GM12878 (cell line): Measurements from ENCODE around the gene HOMER2. TPM values are rescaled to one million over a fixed set of nuclear protein-coding genes. Genes with fewer than 3 reads are reported as not detected.

Source experiments
- ATAC-seq: fragments of 200-7000 bp; cut with Tn5 transposase; 3 replicates; pipeline ENCODE4 v1.9.1; 2020; ENCODE audit warnings: mild to moderate bottlenecking, moderate library complexity
- BruUV-seq: library from RNA; stranded (reverse); fragments of 400-500 nt; replicated peaks from 2 replicates; lab custom pipeline; 2021; lab: Mats Ljungman, UMichigan
- CTCF ChIA-PET: fragments of 300-600 bp; sonication (Branson Sonifier 250); formaldehyde crosslinking; extraction: SDS; loops from one replicate; lab custom pipeline; 2021; ENCODE audit warnings: inconsistent platforms; lab: Yijun Ruan, JAX
- POLR2A ChIA-PET: fragments of 350-600 bp; formaldehyde crosslinking; extraction: SDS; loops from one replicate; lab custom pipeline; 2021; ENCODE audit warnings: inconsistent platforms; lab: Charles Lee
- RAD21 ChIA-PET: fragments of 300-600 bp; sonication (Branson Sonifier 250); formaldehyde crosslinking; loops from one replicate; lab custom pipeline; 2023; ENCODE audit warnings: antibody characterized with exemption; ENCODE audit not compliant: unreplicated experiment; lab: Charles Lee
- SMC1A ChIA-PET: fragments of 300-600 bp; sonication (Branson Sonifier 250); formaldehyde crosslinking; loops from one replicate; lab custom pipeline; 2023; ENCODE audit not compliant: unreplicated experiment, uncharacterized antibody; lab: Charles Lee
- DNase-seq: peaks from one replicate; pipeline ENCODE4 v3.0.0-alpha.2; 2011; ENCODE audit warnings: low read depth, low spot score
- FAIRE-seq: peaks from 3 replicates; lab custom pipeline; 2011; peaks lifted over from hg19 to GRCh38; lab: Jason Lieb, UNC
- H2AFZ ChIP-seq: 2 replicates; pipeline ENCODE4 v1.6.0; 2011; ENCODE audit warnings: low read depth, low read length, control low read depth; ENCODE audit not compliant: control insufficient read depth
- H3K27ac ChIP-seq: 2 replicates; pipeline ENCODE4 v1.5.1; 2011; ENCODE audit warnings: control low read depth; ENCODE audit not compliant: control insufficient read depth, insufficient read depth
- H3K27me3 ChIP-seq, 2 experiments: replicated peaks in 1 of 2; 2 replicates each; pipeline versions ENCODE4 v1.6.0 to v1.6.1; 2011; ENCODE audit warnings: low read length in 1 of 2; ENCODE audit not compliant: control insufficient read depth in 2 of 2, insufficient read depth in 2 of 2
- H3K36me3 ChIP-seq, 2 experiments: 2 replicates each; pipeline ENCODE4 v1.5.1; 2011; ENCODE audit warnings: low read length in 1 of 2; ENCODE audit not compliant: control insufficient read depth in 2 of 2, insufficient read depth in 2 of 2
- H3K4me1 ChIP-seq: 2 replicates; pipeline ENCODE4 v1.6.1; 2011; ENCODE audit warnings: mild to moderate bottlenecking, low read length, moderate library complexity, mixed read lengths; ENCODE audit not compliant: control insufficient read depth, insufficient read depth
- H3K4me2 ChIP-seq: 2 replicates; pipeline ENCODE4 v1.6.0; 2011; ENCODE audit warnings: control low read depth; ENCODE audit not compliant: control insufficient read depth, insufficient read depth
- H3K4me3 ChIP-seq: fragments of 200-600 bp; sonication (generic); 2 replicates; pipeline ENCODE4 v1.5.1; 2016
- H3K79me2 ChIP-seq: 2 replicates; pipeline ENCODE4 v1.6.0; 2011; ENCODE audit warnings: low read length; ENCODE audit not compliant: control insufficient read depth, insufficient read depth
- H3K9ac ChIP-seq: 2 replicates; pipeline ENCODE4 v1.8.0; 2011; ENCODE audit warnings: low read length, control low read depth, mixed read lengths; ENCODE audit not compliant: control insufficient read depth, insufficient read depth
- H3K9me3 ChIP-seq: replicated peaks from 3 replicates; pipeline ENCODE4 v1.5.1; 2011; ENCODE audit warnings: mild to moderate bottlenecking, low read length; ENCODE audit not compliant: control insufficient read depth, insufficient read depth
- H4K20me1 ChIP-seq: 2 replicates; pipeline ENCODE4 v1.6.0; 2011; ENCODE audit not compliant: control insufficient read depth, insufficient read depth
- BHLHE40 ChIP-seq, 2 experiments: fragments of 450-650 bp in 1 of 2; IDR thresholded peaks; 2 replicates each; pipeline ENCODE4 v1.6.1; 2011 to 2017; ENCODE audit warnings: low read depth in 2 of 2, borderline replicate concordance in 1 of 2, improper control_type of control experiment in 1 of 2, low read length in 1 of 2, mild to moderate bottlenecking in 1 of 2
- CBX3 ChIP-seq: fragments of 200-600 bp; sonication (generic); IDR thresholded peaks from 2 replicates; pipeline ENCODE4 v1.6.1; 2016; ENCODE audit warnings: low read depth, borderline replicate concordance
- CBX5 ChIP-seq: sonication (generic); IDR thresholded peaks from 2 replicates; pipeline ENCODE4 v1.6.1; 2016; ENCODE audit warnings: low read depth, moderate library complexity, mild to moderate bottlenecking, inconsistent platforms
- CHD4 ChIP-seq: fragments of 200-600 bp; sonication (generic); IDR thresholded peaks from 2 replicates; pipeline ENCODE4 v1.6.1; 2016; ENCODE audit warnings: mild to moderate bottlenecking
- ETV6 ChIP-seq, 2 experiments: fragments of 450-650 bp in 1 of 2; IDR thresholded peaks in 1 of 2; conservative IDR thresholded peaks in 1 of 2; 2 replicates each; pipeline ENCODE4 v1.6.1; 2014; ENCODE audit warnings: antibody characterized with exemption in 1 of 2, borderline replicate concordance in 1 of 2, low read depth in 1 of 2, mild to moderate bottlenecking in 1 of 2, moderate library complexity in 1 of 2
- IKZF1 ChIP-seq: fragments of 450-650 bp; conservative IDR thresholded peaks from 2 replicates; pipeline ENCODE4 v1.6.1; 2017; ENCODE audit warnings: antibody characterized with exemption, mild to moderate bottlenecking
- JUNB ChIP-seq: IDR thresholded peaks from 2 replicates; pipeline ENCODE4 v1.6.1; 2016; ENCODE audit warnings: antibody characterized with exemption, mild to moderate bottlenecking
- NBN ChIP-seq: fragments of 450-650 bp; IDR thresholded peaks from 2 replicates; pipeline ENCODE4 v1.6.1; 2016
- NRF1 ChIP-seq: conservative IDR thresholded peaks from 2 replicates; pipeline ENCODE4 v1.6.1; 2011; ENCODE audit warnings: mild to moderate bottlenecking, low read depth, low read length, improper control_type of control experiment
- SIN3A ChIP-seq: IDR thresholded peaks from 2 replicates; pipeline ENCODE4 v1.6.1; 2012; ENCODE audit warnings: low read depth, low read length, improper control_type of control experiment
- SPI1 ChIP-seq: IDR thresholded peaks from 2 replicates; pipeline ENCODE4 v1.6.1; 2011; ENCODE audit warnings: low read depth, mild to moderate bottlenecking, low read length, moderate library complexity, borderline replicate concordance; ENCODE audit not compliant: insufficient read depth
- TCF3 ChIP-seq: IDR thresholded peaks from 2 replicates; pipeline ENCODE4 v1.6.1; 2012; ENCODE audit warnings: low read depth, mild to moderate bottlenecking, low read length, borderline replicate concordance; ENCODE audit not compliant: insufficient read depth
- WRNIP1 ChIP-seq: IDR thresholded peaks from 2 replicates; pipeline ENCODE4 v1.6.1; 2011; ENCODE audit warnings: low read depth, low read length, improper control_type of control experiment, borderline replicate concordance
- ZNF24 ChIP-seq: fragments of 450-650 bp; IDR thresholded peaks from 2 replicates; pipeline ENCODE4 v1.6.1; 2017; ENCODE audit warnings: antibody characterized with exemption, mild to moderate bottlenecking
- ZZZ3 ChIP-seq: IDR thresholded peaks from 2 replicates; pipeline ENCODE4 v1.6.1; 2011; ENCODE audit warnings: low read depth; ENCODE audit not compliant: control insufficient read depth, insufficient read length
- WGBS: methylation state at CpG from one replicate; pipeline ENCODE4 v1.1.6; 2016; ENCODE audit warnings: low lambda C conversion rate; ENCODE audit not compliant: insufficient replicate concordance, insufficient coverage; ENCODE audit errors: missing lambda C conversion rate; 5-methylcytosine and 5-hydroxymethylcytosine counted together
- in situ Hi-C: fragments of 300-500 bp; cut with MboI; formaldehyde crosslinking; loops from 9 replicates; pipeline ENCODE4 v1.14.3; 2018; ENCODE audit warnings: mixed read lengths
- intact Hi-C: fragments of 100-400 bp; cut with micrococcal nuclease; formaldehyde crosslinking; loops from one replicate; pipeline ENCODE4 v1.14.2; 2022; ENCODE audit not compliant: unreplicated experiment
- polyA plus RNA-seq, 11 experiments: library from polyadenylated mRNA; depleted of rRNA in 4 of 11; unstranded in 6 of 11; stranded (reverse) in 5 of 11; fragments of >200 nt; fragmentation: Nextera tagmentation in 4 of 11; fragmentation: Illumina TruSeq in 1 of 11; extraction: Ambion mirVana in 4 of 11; extraction: Trizol in 1 of 11; gene quantifications; 1 replicate in 1 of 11; 2 replicates in 10 of 11; pipeline versions ENCODE4 v1.2.1 to v1.2.3, GENCODE V29; 2011 to 2016; ENCODE audit warnings: inconsistent platforms in 2 of 11, missing spikeins in 2 of 11, low read depth in 1 of 11
- total RNA-seq, 4 experiments: library from RNA; depleted of rRNA in 3 of 4; stranded (reverse); fragments of >200 nt in 3 of 4; fragmentation: Illumina TruSeq in 1 of 4; extraction: Trizol in 1 of 4; gene quantifications; 2 replicates each; pipeline versions ENCODE4 v1.2.1 to v1.2.3, GENCODE V29; 2013 to 2021
- TF ChIP-seq, protein P1 (sequence below): fragments of 450-650 bp; IDR thresholded peaks from 2 replicates; pipeline ENCODE4 v1.6.1; 2018; ENCODE audit warnings: mild to moderate bottlenecking, low read depth, moderate library complexity; ENCODE audit not compliant: partially characterized antibody
- TF ChIP-seq, protein P2 (sequence below): fragments of 450-650 bp; IDR thresholded peaks from 2 replicates; pipeline ENCODE4 v1.6.1; 2017; ENCODE audit warnings: antibody characterized with exemption, mild to moderate bottlenecking, moderate library complexity

The HOMER2 gene
- total and polyA plus RNA-seq, 10 of the 15 experiments (the other 5 are each of a cell fraction or from before 2014, with no cell fraction given): 0.60 to 5.0 (median 1.8) TPM

DNA sequence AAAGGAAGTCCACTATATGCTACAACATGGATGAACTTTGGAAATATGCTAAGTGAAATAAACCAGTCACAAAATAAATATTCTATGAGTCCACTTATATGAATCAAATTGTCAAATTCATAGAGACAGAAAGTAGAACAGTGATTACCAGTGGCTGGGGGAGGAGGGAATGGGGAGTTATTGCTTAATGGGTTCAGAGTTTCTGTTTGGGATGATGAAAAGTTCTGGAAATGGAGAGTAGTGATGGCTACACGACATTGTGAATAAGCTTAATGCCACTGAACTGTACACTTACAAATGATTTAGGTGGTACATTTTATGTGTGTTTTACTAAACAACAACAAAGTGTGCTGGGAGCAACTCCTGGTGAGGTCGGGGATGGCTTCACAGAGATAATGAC is 38.1 kb downstream of the HOMER2 start:
- intact Hi-C loops (no loop called here), in situ Hi-C loops (no loop called here)

More for the DNA sequence above, 38.1 kb downstream of the HOMER2 start:
- POLR2A ChIA-PET: no interaction called here
- Histone ChIP-seq H2AFZ (no peak overlapping the region), H3K9ac (no peak overlapping the region), H4K20me1 (no peaks in the 10 kb centered on the region), H3K4me3 (no peak overlapping the region), H3K36me3 (no peaks in the 10 kb centered on the region), H3K27me3 (peaks cover 1 to 5% of the 10 kb centered on the region in 2 experiments), H3K79me2 (no peaks in the 10 kb centered on the region), H3K4me2 (no peak overlapping the region), H3K27ac (no peak overlapping the region), H3K9me3 (peaks cover under 1% of the 10 kb centered on the region; the same call in 1 of the 3 replicates), H3K4me1 (no peaks in the 10 kb centered on the region)
- WGBS: 23% methylated on average over 2 of the region's 2 CpGs
- ATAC-seq (no peak), DNase-seq (no peak), FAIRE-seq (no peak)
- CTCF ChIA-PET: no interaction called here
- SMC1A ChIA-PET: interaction anchor here (0.9 to 1.4 kb wide), 2 partner anchors 13 to 18 kb away, joined by 3 read pairs; no protein-coding TSS in a partner anchor
- no TSS peak for BruUV-seq
- RAD21 ChIA-PET: no interaction called here
- TF ChIP-seq JUNB: no peak
- TF ChIP-seq SIN3A: no peak
- TF ChIP-seq ZNF24: no peak
- no peak for TF ChIP-seq ZZZ3
- TF ChIP-seq BHLHE40 (IDR thresholded peaks at IDR 0.05; ENCODE audit: borderline replicate concordance in 1 of 2, low read depth in 2 of 2, low read length in 1 of 2): no peak
- TF ChIP-seq CBX5: no peak
- TF ChIP-seq CHD4: no peak
- no peak for TF ChIP-seq NRF1
- TF ChIP-seq TCF3: no peak
- TF ChIP-seq SPI1: no peak
- no peak for TF ChIP-seq ETV6 (conservative IDR thresholded peaks at IDR 0.05 in 1 of 2, IDR thresholded peaks at IDR 0.05 in 1 of 2; ENCODE audit: borderline replicate concordance in 1 of 2, low read depth in 1 of 2)
- TF ChIP-seq, protein P1, sequence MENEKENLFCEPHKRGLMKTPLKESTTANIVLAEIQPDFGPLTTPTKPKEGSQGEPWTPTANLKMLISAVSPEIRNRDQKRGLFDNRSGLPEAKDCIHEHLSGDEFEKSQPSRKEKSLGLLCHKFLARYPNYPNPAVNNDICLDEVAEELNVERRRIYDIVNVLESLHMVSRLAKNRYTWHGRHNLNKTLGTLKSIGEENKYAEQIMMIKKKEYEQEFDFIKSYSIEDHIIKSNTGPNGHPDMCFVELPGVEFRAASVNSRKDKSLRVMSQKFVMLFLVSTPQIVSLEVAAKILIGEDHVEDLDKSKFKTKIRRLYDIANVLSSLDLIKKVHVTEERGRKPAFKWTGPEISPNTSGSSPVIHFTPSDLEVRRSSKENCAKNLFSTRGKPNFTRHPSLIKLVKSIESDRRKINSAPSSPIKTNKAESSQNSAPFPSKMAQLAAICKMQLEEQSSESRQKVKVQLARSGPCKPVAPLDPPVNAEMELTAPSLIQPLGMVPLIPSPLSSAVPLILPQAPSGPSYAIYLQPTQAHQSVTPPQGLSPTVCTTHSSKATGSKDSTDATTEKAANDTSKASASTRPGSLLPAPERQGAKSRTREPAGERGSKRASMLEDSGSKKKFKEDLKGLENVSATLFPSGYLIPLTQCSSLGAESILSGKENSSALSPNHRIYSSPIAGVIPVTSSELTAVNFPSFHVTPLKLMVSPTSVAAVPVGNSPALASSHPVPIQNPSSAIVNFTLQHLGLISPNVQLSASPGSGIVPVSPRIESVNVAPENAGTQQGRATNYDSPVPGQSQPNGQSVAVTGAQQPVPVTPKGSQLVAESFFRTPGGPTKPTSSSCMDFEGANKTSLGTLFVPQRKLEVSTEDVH: no peak
- no peak for TF ChIP-seq NBN
- no peak for TF ChIP-seq IKZF1
- TF ChIP-seq, protein P2, sequence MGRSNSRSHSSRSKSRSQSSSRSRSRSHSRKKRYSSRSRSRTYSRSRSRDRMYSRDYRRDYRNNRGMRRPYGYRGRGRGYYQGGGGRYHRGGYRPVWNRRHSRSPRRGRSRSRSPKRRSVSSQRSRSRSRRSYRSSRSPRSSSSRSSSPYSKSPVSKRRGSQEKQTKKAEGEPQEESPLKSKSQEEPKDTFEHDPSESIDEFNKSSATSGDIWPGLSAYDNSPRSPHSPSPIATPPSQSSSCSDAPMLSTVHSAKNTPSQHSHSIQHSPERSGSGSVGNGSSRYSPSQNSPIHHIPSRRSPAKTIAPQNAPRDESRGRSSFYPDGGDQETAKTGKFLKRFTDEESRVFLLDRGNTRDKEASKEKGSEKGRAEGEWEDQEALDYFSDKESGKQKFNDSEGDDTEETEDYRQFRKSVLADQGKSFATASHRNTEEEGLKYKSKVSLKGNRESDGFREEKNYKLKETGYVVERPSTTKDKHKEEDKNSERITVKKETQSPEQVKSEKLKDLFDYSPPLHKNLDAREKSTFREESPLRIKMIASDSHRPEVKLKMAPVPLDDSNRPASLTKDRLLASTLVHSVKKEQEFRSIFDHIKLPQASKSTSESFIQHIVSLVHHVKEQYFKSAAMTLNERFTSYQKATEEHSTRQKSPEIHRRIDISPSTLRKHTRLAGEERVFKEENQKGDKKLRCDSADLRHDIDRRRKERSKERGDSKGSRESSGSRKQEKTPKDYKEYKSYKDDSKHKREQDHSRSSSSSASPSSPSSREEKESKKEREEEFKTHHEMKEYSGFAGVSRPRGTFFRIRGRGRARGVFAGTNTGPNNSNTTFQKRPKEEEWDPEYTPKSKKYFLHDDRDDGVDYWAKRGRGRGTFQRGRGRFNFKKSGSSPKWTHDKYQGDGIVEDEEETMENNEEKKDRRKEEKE: no peak
- TF ChIP-seq WRNIP1: no peak
- no peak for TF ChIP-seq CBX3
